Testis (tissue), 2 donors: ENCODE measurements around the gene DUSP8.

Source experiments
- POLR2A ChIP-seq: fragments of 450-650 bp; IDR thresholded peaks from one replicate; pipeline ENCODE4 v1.6.1; 2017; ENCODE audit warnings: antibody characterized with exemption, mild to moderate bottlenecking, moderate library complexity
- TF ChIP-seq, protein P1 (sequence below), 3 experiments: fragments of 450-650 bp in 2 of 3; fragments of 200-600 bp in 1 of 3; sonication (generic) in 1 of 3; IDR thresholded peaks; one replicate each; pipeline ENCODE4 v1.5.1; 2016 to 2019; ENCODE audit warnings: antibody characterized with exemption in 3 of 3, mild to moderate bottlenecking in 2 of 3, moderate library complexity in 1 of 3

DNA sequence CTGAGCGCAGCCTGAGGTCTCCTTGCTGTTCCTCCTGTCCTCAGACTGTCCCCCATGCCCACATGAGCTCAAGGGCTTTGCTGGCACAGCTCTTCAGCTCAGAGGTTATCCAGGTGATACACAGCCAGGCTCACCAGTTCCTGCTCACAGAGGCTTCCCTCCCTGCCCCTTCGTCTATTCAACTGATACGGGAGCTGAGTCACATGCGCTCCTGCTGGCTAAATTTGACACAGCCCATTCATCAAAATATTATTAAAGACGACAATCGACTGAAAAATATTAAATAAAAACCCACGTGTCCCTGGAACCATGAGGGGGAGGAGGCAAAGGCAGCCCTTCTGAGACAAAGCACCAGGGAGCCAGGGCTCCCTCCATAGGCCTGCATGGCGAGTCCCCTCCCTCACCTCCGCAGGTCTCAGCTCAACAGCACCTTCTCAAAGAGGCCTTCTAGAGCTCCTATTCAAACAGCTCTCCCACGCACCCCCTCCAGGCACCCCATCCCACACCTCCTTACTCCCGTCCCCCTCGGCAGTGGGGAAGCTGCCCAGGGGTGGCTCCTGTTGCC lies 40.5 kb downstream of the DUSP8 start:
- TF ChIP-seq, protein P1, sequence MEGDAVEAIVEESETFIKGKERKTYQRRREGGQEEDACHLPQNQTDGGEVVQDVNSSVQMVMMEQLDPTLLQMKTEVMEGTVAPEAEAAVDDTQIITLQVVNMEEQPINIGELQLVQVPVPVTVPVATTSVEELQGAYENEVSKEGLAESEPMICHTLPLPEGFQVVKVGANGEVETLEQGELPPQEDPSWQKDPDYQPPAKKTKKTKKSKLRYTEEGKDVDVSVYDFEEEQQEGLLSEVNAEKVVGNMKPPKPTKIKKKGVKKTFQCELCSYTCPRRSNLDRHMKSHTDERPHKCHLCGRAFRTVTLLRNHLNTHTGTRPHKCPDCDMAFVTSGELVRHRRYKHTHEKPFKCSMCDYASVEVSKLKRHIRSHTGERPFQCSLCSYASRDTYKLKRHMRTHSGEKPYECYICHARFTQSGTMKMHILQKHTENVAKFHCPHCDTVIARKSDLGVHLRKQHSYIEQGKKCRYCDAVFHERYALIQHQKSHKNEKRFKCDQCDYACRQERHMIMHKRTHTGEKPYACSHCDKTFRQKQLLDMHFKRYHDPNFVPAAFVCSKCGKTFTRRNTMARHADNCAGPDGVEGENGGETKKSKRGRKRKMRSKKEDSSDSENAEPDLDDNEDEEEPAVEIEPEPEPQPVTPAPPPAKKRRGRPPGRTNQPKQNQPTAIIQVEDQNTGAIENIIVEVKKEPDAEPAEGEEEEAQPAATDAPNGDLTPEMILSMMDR (IDR thresholded peaks at IDR 0.05) = no peak
- no peak for TF ChIP-seq POLR2A
